ENCODE results near the gene SPI1.
A peak's percentile ranks its signal among the peaks of the same experiment; 100 is the strongest.

The SPI1 gene

GRCh38 chr11:47375546-47376085 lies 2.7 kb downstream of the SPI1 start:
- no peaks in the 10 kb centered on the region for H3K27me3 ChIP-seq (ENCODE audit: low read length)
- H4K20me1 ChIP-seq (ENCODE audit: low read depth, low read length) = no peaks in the 10 kb centered on the region
- H3K9me3 ChIP-seq (ENCODE audit: insufficient read depth, low read length) = no peaks in the 10 kb centered on the region
- no peaks in the 10 kb centered on the region for H3F3A ChIP-seq (ENCODE audit: insufficient read depth)
- H2AFZ ChIP-seq (ENCODE audit: low read depth, low read length, severe bottlenecking) = no peak overlapping the region
- peak overlapping the region; percentile 90 for H3K27ac ChIP-seq (ENCODE audit: low read depth, low read length)
- H3K4me3 ChIP-seq (ENCODE audit: insufficient read depth, low read length, poor library complexity, severe bottlenecking) = no peak overlapping the region
- H3K36me3 ChIP-seq (ENCODE audit: low read length) = no peaks in the 10 kb centered on the region
- no peak for TF ChIP-seq EZH2phosphoT487 (conservative IDR thresholded peaks at IDR 0.05; ENCODE audit: low read length)
- TF ChIP-seq CTCF (IDR thresholded peaks at IDR 0.05; ENCODE audit: insufficient read depth, low read length, poor library complexity, severe bottlenecking) = no peak
- H3K9me2 ChIP-seq (replicated peaks; ENCODE audit: insufficient read depth, low read length) = no peaks in the 10 kb centered on the region
- H3K4me2 ChIP-seq (ENCODE audit: low read depth, low read length, poor library complexity, severe bottlenecking) = peak overlapping the region; percentile 79
- H3K9ac ChIP-seq (ENCODE audit: low read length) = peak overlapping the region; percentile 97; the same call in 1 of the 2 replicates
- peaks cover 40% of the 10 kb centered on the region for H3K79me2 ChIP-seq (ENCODE audit: insufficient read depth, low read length)

DNA sequence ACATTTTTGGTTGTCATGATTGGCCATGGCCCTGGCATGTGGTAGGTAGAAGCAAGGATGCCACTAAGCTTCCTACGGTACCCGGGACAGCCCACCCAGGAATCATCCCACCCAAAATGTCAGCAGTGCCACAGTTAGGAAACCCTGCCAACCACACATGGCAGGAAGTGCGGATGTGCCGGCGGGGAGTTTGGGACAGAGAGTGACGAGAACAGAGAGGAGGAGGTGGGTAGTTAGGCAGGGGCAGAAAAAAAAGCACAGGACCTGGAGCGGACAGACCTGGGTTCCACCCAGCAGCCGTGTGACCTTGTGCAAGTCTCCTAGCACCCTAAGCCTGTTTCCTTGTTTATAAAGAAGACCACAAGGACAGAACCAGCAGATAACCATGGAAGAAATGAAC lies 3.3 kb downstream of the SPI1 start:
- no peaks in the 10 kb centered on the region for H4K20me1 ChIP-seq (ENCODE audit: low read depth, low read length)
- H3F3A ChIP-seq (ENCODE audit: insufficient read depth) = no peaks in the 10 kb centered on the region
- H3K27me3 ChIP-seq (ENCODE audit: low read length) = no peaks in the 10 kb centered on the region
- H3K27ac ChIP-seq (ENCODE audit: low read depth, low read length) = no peak overlapping the region
- H3K9me2 ChIP-seq (replicated peaks; ENCODE audit: insufficient read depth, low read length) = no peaks in the 10 kb centered on the region
- H2AFZ ChIP-seq (ENCODE audit: low read depth, low read length, severe bottlenecking) = no peak overlapping the region
- H3K9ac ChIP-seq (ENCODE audit: low read length) = no peak overlapping the region
- no peak overlapping the region for H3K4me2 ChIP-seq (ENCODE audit: low read depth, low read length, poor library complexity, severe bottlenecking)
- no peak overlapping the region for H3K4me3 ChIP-seq (ENCODE audit: insufficient read depth, low read length, poor library complexity, severe bottlenecking)
- peaks cover 40% of the 10 kb centered on the region for H3K79me2 ChIP-seq (ENCODE audit: insufficient read depth, low read length)
- H3K9me3 ChIP-seq (ENCODE audit: insufficient read depth, low read length) = no peaks in the 10 kb centered on the region
- no peaks in the 10 kb centered on the region for H3K36me3 ChIP-seq (ENCODE audit: low read length)
- TF ChIP-seq CTCF (IDR thresholded peaks at IDR 0.05; ENCODE audit: insufficient read depth, low read length, poor library complexity, severe bottlenecking) (no peak), EZH2phosphoT487 (conservative IDR thresholded peaks at IDR 0.05; ENCODE audit: low read length) (no peak)

DNA sequence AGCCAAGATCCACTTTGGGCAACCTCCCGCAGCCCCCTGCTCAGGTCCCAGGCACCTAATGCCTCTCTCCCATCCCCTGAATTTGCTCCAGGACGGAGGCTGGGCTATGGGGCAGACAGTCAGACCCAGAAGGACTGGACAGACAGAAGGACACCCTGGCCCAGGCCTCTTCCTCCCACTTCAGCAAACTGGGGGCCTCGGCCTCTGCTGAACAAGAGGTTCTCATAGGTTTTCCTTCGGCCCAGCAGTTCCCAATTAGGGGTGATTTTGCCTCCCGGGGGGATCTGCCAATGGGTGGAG lies 3.7 kb downstream of the SPI1 start:
- no peaks in the 10 kb centered on the region for H3K9me3 ChIP-seq (ENCODE audit: insufficient read depth, low read length)
- no peak for TF ChIP-seq EZH2phosphoT487 (conservative IDR thresholded peaks at IDR 0.05; ENCODE audit: low read length)
- no peak for TF ChIP-seq CTCF (IDR thresholded peaks at IDR 0.05; ENCODE audit: insufficient read depth, low read length, poor library complexity, severe bottlenecking)
- no peaks in the 10 kb centered on the region for H3K9me2 ChIP-seq (replicated peaks; ENCODE audit: insufficient read depth, low read length)
- no peaks in the 10 kb centered on the region for H4K20me1 ChIP-seq (ENCODE audit: low read depth, low read length)
- H3K9ac ChIP-seq (ENCODE audit: low read length) = no peak overlapping the region
- no peak overlapping the region for H3K4me2 ChIP-seq (ENCODE audit: low read depth, low read length, poor library complexity, severe bottlenecking)
- peaks cover 42% of the 10 kb centered on the region for H3K79me2 ChIP-seq (ENCODE audit: insufficient read depth, low read length)
- H3K4me3 ChIP-seq (ENCODE audit: insufficient read depth, low read length, poor library complexity, severe bottlenecking) = no peak overlapping the region
- no peak overlapping the region for H2AFZ ChIP-seq (ENCODE audit: low read depth, low read length, severe bottlenecking)
- H3K36me3 ChIP-seq (ENCODE audit: low read length) = no peaks in the 10 kb centered on the region
- no peaks in the 10 kb centered on the region for H3K27me3 ChIP-seq (ENCODE audit: low read length)
- no peaks in the 10 kb centered on the region for H3F3A ChIP-seq (ENCODE audit: insufficient read depth)
- peak overlapping the region; percentile 18; the same call in 1 of the 2 replicates for H3K27ac ChIP-seq (ENCODE audit: low read depth, low read length)

Data from SU-DHL-6 (cell line).